ENCODE measurements around the gene AMDHD2. TPM values are rescaled to one million over a fixed set of nuclear protein-coding genes. Genes with fewer than 3 reads are reported as not detected.

The AMDHD2 gene
- total and polyA plus RNA-seq, 2 experiments from 2014 or later = 20.2 to 68.1 TPM

DNA sequence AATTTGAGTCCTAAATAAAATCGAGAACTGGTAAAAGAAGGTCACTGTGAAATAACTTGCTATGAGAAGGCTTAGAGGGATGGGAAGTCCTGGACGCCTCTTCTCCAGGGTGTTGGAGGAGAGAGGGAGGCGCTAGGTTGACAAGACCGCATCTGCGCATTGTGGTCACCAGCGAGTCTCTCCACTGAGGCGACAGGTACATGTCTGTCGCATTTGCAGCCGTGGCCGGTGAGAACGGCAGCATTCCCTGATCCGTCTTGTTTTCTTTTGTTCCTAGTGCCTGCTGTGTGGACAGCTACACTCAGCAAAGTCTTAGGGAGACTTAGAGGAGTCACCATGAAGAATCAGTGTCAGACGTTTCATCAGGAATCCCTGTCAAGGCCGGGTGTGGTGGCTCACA lies 14.5 kb upstream of the AMDHD2 start:
- peaks cover 7% of the 10 kb centered on the region; the same call in 1 of the 2 replicates for H3K4me1 ChIP-seq (ENCODE audit: insufficient read depth)
- H3K4me3 Mint-ChIP-seq = no peak overlapping the region
- H3K36me3 Mint-ChIP-seq (ENCODE audit: low read depth) = no peaks in the 10 kb centered on the region
- H3K36me3 ChIP-seq (ENCODE audit: insufficient read depth) = no peaks in the 10 kb centered on the region
- no peak for TF ChIP-seq CREB1 (CRISPR knock-in tag; IDR thresholded peaks at IDR 0.05; ENCODE audit: low read depth)
- TF ChIP-seq POLR2AphosphoS5 (IDR thresholded peaks at IDR 0.05; ENCODE audit: low read depth) = no peak
- no peak for TF ChIP-seq JUNB (IDR thresholded peaks at IDR 0.05; ENCODE audit: unreplicated experiment)
- no peak for TF ChIP-seq STAT1 (IDR thresholded peaks at IDR 0.05; ENCODE audit: unreplicated experiment)
- TF ChIP-seq, protein P1, sequence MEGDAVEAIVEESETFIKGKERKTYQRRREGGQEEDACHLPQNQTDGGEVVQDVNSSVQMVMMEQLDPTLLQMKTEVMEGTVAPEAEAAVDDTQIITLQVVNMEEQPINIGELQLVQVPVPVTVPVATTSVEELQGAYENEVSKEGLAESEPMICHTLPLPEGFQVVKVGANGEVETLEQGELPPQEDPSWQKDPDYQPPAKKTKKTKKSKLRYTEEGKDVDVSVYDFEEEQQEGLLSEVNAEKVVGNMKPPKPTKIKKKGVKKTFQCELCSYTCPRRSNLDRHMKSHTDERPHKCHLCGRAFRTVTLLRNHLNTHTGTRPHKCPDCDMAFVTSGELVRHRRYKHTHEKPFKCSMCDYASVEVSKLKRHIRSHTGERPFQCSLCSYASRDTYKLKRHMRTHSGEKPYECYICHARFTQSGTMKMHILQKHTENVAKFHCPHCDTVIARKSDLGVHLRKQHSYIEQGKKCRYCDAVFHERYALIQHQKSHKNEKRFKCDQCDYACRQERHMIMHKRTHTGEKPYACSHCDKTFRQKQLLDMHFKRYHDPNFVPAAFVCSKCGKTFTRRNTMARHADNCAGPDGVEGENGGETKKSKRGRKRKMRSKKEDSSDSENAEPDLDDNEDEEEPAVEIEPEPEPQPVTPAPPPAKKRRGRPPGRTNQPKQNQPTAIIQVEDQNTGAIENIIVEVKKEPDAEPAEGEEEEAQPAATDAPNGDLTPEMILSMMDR (conservative IDR thresholded peaks at IDR 0.05; ENCODE audit: low read depth in 2 of 2) = no peak
- no peak for TF ChIP-seq NANOG (IDR thresholded peaks at IDR 0.05; ENCODE audit: borderline replicate concordance)
- TF ChIP-seq, protein P2, sequence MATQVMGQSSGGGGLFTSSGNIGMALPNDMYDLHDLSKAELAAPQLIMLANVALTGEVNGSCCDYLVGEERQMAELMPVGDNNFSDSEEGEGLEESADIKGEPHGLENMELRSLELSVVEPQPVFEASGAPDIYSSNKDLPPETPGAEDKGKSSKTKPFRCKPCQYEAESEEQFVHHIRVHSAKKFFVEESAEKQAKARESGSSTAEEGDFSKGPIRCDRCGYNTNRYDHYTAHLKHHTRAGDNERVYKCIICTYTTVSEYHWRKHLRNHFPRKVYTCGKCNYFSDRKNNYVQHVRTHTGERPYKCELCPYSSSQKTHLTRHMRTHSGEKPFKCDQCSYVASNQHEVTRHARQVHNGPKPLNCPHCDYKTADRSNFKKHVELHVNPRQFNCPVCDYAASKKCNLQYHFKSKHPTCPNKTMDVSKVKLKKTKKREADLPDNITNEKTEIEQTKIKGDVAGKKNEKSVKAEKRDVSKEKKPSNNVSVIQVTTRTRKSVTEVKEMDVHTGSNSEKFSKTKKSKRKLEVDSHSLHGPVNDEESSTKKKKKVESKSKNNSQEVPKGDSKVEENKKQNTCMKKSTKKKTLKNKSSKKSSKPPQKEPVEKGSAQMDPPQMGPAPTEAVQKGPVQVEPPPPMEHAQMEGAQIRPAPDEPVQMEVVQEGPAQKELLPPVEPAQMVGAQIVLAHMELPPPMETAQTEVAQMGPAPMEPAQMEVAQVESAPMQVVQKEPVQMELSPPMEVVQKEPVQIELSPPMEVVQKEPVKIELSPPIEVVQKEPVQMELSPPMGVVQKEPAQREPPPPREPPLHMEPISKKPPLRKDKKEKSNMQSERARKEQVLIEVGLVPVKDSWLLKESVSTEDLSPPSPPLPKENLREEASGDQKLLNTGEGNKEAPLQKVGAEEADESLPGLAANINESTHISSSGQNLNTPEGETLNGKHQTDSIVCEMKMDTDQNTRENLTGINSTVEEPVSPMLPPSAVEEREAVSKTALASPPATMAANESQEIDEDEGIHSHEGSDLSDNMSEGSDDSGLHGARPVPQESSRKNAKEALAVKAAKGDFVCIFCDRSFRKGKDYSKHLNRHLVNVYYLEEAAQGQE (IDR thresholded peaks at IDR 0.05; ENCODE audit: unreplicated experiment) = no peak
- TF ChIP-seq ZNF114 (CRISPR knock-in tag; IDR thresholded peaks at IDR 0.05) = no peak
- no peak for TF ChIP-seq EZH2phosphoT487 (IDR thresholded peaks at IDR 0.05; ENCODE audit: unreplicated experiment)
- no peak for TF ChIP-seq ZNF331 (CRISPR knock-in tag; IDR thresholded peaks at IDR 0.05; ENCODE audit: low read depth)
- TF ChIP-seq, protein P3, sequence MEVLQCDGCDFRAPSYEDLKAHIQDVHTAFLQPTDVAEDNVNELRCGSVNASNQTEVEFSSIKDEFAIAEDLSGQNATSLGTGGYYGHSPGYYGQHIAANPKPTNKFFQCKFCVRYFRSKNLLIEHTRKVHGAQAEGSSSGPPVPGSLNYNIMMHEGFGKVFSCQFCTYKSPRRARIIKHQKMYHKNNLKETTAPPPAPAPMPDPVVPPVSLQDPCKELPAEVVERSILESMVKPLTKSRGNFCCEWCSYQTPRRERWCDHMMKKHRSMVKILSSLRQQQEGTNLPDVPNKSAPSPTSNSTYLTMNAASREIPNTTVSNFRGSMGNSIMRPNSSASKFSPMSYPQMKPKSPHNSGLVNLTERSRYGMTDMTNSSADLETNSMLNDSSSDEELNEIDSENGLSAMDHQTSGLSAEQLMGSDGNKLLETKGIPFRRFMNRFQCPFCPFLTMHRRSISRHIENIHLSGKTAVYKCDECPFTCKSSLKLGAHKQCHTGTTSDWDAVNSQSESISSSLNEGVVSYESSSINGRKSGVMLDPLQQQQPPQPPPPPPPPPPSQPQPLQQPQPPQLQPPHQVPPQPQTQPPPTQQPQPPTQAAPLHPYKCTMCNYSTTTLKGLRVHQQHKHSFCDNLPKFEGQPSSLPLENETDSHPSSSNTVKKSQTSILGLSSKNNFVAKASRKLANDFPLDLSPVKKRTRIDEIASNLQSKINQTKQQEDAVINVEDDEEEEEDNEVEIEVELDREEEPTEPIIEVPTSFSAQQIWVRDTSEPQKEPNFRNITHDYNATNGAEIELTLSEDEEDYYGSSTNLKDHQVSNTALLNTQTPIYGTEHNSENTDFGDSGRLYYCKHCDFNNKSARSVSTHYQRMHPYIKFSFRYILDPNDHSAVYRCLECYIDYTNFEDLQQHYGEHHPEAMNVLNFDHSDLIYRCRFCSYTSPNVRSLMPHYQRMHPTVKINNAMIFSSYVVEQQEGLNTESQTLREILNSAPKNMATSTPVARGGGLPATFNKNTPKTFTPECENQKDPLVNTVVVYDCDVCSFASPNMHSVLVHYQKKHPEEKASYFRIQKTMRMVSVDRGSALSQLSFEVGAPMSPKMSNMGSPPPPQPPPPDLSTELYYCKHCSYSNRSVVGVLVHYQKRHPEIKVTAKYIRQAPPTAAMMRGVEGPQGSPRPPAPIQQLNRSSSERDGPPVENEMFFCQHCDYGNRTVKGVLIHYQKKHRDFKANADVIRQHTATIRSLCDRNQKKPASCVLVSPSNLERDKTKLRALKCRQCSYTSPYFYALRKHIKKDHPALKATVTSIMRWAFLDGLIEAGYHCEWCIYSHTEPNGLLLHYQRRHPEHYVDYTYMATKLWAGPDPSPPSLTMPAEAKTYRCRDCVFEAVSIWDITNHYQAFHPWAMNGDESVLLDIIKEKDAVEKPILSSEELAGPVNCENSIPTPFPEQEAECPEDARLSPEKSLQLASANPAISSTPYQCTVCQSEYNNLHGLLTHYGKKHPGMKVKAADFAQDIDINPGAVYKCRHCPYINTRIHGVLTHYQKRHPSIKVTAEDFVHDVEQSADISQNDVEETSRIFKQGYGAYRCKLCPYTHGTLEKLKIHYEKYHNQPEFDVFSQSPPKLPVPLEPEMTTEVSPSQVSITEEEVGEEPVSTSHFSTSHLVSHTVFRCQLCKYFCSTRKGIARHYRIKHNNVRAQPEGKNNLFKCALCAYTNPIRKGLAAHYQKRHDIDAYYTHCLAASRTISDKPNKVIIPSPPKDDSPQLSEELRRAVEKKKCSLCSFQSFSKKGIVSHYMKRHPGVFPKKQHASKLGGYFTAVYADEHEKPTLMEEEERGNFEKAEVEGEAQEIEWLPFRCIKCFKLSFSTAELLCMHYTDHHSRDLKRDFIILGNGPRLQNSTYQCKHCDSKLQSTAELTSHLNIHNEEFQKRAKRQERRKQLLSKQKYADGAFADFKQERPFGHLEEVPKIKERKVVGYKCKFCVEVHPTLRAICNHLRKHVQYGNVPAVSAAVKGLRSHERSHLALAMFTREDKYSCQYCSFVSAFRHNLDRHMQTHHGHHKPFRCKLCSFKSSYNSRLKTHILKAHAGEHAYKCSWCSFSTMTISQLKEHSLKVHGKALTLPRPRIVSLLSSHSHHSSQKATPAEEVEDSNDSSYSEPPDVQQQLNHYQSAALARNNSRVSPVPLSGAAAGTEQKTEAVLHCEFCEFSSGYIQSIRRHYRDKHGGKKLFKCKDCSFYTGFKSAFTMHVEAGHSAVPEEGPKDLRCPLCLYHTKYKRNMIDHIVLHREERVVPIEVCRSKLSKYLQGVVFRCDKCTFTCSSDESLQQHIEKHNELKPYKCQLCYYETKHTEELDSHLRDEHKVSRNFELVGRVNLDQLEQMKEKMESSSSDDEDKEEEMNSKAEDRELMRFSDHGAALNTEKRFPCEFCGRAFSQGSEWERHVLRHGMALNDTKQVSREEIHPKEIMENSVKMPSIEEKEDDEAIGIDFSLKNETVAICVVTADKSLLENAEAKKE (CRISPR knock-in tag; IDR thresholded peaks at IDR 0.05) = no peak
- TF ChIP-seq, protein P4, sequence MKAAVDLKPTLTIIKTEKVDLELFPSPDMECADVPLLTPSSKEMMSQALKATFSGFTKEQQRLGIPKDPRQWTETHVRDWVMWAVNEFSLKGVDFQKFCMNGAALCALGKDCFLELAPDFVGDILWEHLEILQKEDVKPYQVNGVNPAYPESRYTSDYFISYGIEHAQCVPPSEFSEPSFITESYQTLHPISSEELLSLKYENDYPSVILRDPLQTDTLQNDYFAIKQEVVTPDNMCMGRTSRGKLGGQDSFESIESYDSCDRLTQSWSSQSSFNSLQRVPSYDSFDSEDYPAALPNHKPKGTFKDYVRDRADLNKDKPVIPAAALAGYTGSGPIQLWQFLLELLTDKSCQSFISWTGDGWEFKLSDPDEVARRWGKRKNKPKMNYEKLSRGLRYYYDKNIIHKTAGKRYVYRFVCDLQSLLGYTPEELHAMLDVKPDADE (IDR thresholded peaks at IDR 0.05) = no peak
- no peak for TF ChIP-seq EZH2 (IDR thresholded peaks at IDR 0.05; ENCODE audit: low read depth, unreplicated experiment)
- H3K79me2 ChIP-seq (replicated peaks; ENCODE audit: insufficient read depth) = no peaks in the 10 kb centered on the region
- no peak overlapping the region for H3K27ac Mint-ChIP-seq
- peaks cover 9% of the 10 kb centered on the region for H3K4me1 Mint-ChIP-seq
- H3K27me3 Mint-ChIP-seq (ENCODE audit: insufficient read depth, low read depth, poor library complexity) = peaks cover 9% of the 10 kb centered on the region
- H3K4me2 ChIP-seq = no peak overlapping the region
- H3K27me3 ChIP-seq (ENCODE audit: insufficient read depth) = no peaks in the 10 kb centered on the region
- H2AFZ ChIP-seq = no peak overlapping the region
- no peaks in the 10 kb centered on the region for H3K9me2 ChIP-seq (ENCODE audit: insufficient read depth)
- no peaks in the 10 kb centered on the region for H3K9me3 Mint-ChIP-seq
- no peak overlapping the region for H3K27ac ChIP-seq (ENCODE audit: low read depth)
- DNase-seq (ENCODE audit: low spot score) = no peak
- peaks cover 4% of the 10 kb centered on the region; the same call in 1 of the 2 replicates for H3F3A ChIP-seq (replicated peaks; ENCODE audit: low read depth)
- ATAC-seq = no peak
- no peaks in the 10 kb centered on the region for H4K20me1 ChIP-seq (replicated peaks; ENCODE audit: insufficient read depth)
- H3K4me3 ChIP-seq = no peak overlapping the region

All from GM23338 (cell line).